Body of pancreas (tissue), 4 donors: Measurements from ENCODE around the gene ARID1B. TPM values are rescaled to one million over a fixed set of nuclear protein-coding genes. Genes with fewer than 3 reads are reported as not detected.

Experiments
- ATAC-seq: fragments of 150-250 bp; one replicate; pipeline ENCODE4 v1.9.1; 2016
- DNase-seq, 4 donors: peaks; one replicate each; pipeline ENCODE4 v3.0.0-alpha.2; 2019
- H3K27ac ChIP-seq, 4 donors: fragments of 200-600 bp; sonication (generic); 1 replicate in 3 of 4; 2 replicates in 1 of 4; pipeline versions ENCODE4 v1.5.1 to v1.6.1; 2016 to 2019; ENCODE audit warnings: mild to moderate bottlenecking in 1 of 4, mixed read lengths in 1 of 4, moderate library complexity in 1 of 4
- H3K27me3 ChIP-seq, 2 donors: fragments of 200-600 bp; sonication (generic); one replicate each; pipeline ENCODE4 v1.6.0; 2016; ENCODE audit warnings: mild to moderate bottlenecking in 1 of 2
- H3K36me3 ChIP-seq, 2 donors: fragments of 200-600 bp; sonication (generic); replicated peaks in 1 of 2; 2 replicates each; pipeline ENCODE4 v1.5.1; 2016; ENCODE audit warnings: low read depth in 2 of 2; ENCODE audit not compliant: insufficient read depth in 1 of 2
- H3K4me1 ChIP-seq: fragments of 200-600 bp; sonication (generic); one replicate; pipeline ENCODE4 v1.6.0; 2016
- H3K4me3 ChIP-seq, 2 donors: fragments of 200-600 bp; sonication (generic); 1 replicate in 1 of 2; 2 replicates in 1 of 2; pipeline ENCODE4 v1.5.1; 2016 to 2019
- H3K9me3 ChIP-seq, 3 donors: fragments of 200-600 bp; sonication (generic); 1 replicate in 2 of 3; 2 replicates in 1 of 3; pipeline ENCODE4 v1.5.1; 2016
- POLR2A ChIP-seq, 3 donors: fragments of 450-650 bp; IDR thresholded peaks; one replicate each; pipeline ENCODE4 v1.6.1; 2016; ENCODE audit warnings: antibody characterized with exemption in 3 of 3, mild to moderate bottlenecking in 2 of 3
- WGBS, 2 donors: methylation state at CpG; one replicate each; pipeline ENCODE4 v1.1.5; 2017; 5-methylcytosine and 5-hydroxymethylcytosine counted together
- intact Hi-C: fragments of 100-400 bp; cut with DNase I; formaldehyde crosslinking; loops from one replicate; pipeline ENCODE4 v1.15.1; 2023
- total RNA-seq, 2 donors: library from RNA; depleted of rRNA; stranded (reverse); fragments of >200 nt; gene quantifications; one replicate each; pipeline ENCODE4 v1.1.0, GENCODE V29; 2016
- TF ChIP-seq, protein P1 (sequence below), 7 experiments: fragments of 450-650 bp in 4 of 7; fragments of 200-600 bp in 3 of 7; sonication (generic) in 3 of 7; IDR thresholded peaks; one replicate each; pipeline ENCODE4 v1.5.1; 2016 to 2019; ENCODE audit warnings: antibody characterized with exemption in 7 of 7

The ARID1B gene
- total RNA-seq, 2 donors from 2014 or later, result 71.5 to 85.1 TPM

DNA sequence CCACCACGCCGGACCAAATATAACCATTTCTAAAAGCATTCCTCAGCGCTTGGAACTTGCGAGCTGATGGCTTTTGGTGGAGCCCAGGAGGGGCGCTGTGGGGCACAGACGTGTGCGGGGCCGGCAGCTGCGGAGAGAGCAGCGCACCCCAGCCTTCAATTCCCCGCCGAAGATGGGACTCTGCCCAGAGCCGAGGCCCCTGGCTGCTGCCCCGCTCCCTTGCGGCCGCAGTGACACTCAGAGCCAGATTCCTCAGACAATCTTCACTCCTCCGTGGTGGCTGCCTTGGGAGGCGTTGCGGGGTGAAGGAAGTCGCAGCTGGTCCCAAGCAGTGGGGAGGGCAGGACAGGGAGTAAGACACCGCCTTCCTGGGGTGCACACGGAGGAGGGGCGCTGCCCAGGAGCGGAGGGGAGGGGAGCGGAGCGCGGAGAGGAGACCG is 458.4 kb downstream of the ARID1B start:
- no peaks in the 10 kb centered on the region for H3K27me3 ChIP-seq
- DNase-seq, result peak; percentile 62 to 75 (median 71)
- H3K27ac ChIP-seq, result peak overlapping the region in 1 of 4 donors; percentile 33
- ATAC-seq, result peak; percentile 81
- H3K4me3 ChIP-seq, result peak overlapping the region; percentile 12 to 16
- H3K36me3 ChIP-seq, result no peaks in the 10 kb centered on the region
- H3K9me3 ChIP-seq, result no peaks in the 10 kb centered on the region
- peaks cover 35% of the 10 kb centered on the region for H3K4me1 ChIP-seq
- WGBS, 2 donors, result 1 to 2% methylated on average over 16 to 25 of the region's 28 CpGs
- TF ChIP-seq, protein P1, sequence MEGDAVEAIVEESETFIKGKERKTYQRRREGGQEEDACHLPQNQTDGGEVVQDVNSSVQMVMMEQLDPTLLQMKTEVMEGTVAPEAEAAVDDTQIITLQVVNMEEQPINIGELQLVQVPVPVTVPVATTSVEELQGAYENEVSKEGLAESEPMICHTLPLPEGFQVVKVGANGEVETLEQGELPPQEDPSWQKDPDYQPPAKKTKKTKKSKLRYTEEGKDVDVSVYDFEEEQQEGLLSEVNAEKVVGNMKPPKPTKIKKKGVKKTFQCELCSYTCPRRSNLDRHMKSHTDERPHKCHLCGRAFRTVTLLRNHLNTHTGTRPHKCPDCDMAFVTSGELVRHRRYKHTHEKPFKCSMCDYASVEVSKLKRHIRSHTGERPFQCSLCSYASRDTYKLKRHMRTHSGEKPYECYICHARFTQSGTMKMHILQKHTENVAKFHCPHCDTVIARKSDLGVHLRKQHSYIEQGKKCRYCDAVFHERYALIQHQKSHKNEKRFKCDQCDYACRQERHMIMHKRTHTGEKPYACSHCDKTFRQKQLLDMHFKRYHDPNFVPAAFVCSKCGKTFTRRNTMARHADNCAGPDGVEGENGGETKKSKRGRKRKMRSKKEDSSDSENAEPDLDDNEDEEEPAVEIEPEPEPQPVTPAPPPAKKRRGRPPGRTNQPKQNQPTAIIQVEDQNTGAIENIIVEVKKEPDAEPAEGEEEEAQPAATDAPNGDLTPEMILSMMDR (IDR thresholded peaks at IDR 0.05), result peak; percentile 33 to 74 (median 64)
- TF ChIP-seq POLR2A (IDR thresholded peaks at IDR 0.05), result peak in 2 of 3 donors; percentile 39 to 43
- intact Hi-C loops, result no loop called here

DNA sequence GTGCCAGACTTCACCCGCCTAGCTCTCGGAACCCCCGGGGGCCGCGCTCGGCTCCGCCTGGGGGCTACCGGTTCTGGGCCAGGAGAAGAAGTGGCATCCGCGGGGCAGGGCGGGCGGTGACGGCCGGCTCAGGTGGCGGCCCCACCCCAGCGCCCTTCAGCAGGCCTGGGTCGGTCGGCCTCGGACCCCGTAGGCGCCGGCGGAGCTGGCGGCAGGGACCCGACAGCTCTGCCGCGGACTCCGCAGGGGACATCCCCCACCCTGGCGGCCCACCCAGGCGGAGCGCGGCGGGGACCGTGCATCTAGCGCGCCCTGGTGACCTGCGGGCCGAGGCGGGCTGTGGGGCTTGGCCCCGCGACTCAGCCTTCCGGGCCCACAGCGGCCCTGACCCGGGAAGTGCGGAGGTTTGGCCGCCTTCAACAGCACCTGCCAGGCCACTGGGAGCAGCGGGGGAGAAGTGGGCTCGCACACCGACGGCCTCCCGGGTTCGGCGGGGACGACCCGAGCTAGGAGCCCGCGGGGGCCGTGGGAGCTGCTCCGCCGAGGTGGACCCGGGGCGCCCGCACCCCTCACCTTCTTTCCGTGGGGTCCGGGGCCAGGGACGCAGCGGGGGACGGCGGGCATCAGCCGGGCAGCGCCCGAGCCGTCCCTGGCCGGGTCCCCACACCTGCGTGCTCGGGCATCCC is 459.0 kb downstream of the ARID1B start:
- Histone ChIP-seq H3K27ac (peak overlapping the region in 1 of 4 donors; percentile 33), H3K36me3 (no peaks in the 10 kb centered on the region), H3K27me3 (no peaks in the 10 kb centered on the region), H3K9me3 (no peaks in the 10 kb centered on the region), H3K4me1 (peaks cover 40% of the 10 kb centered on the region), H3K4me3 (peak overlapping the region; percentile 12 to 16)
- 14 to 20% methylated on average over 4 to 45 of the region's 76 CpGs for WGBS, 2 donors
- intact Hi-C loops, result no loop called here
- DNase-seq (no peak), ATAC-seq (peak; percentile 31)
- TF ChIP-seq, protein P1 (IDR thresholded peaks at IDR 0.05), result no peak
- no peak for TF ChIP-seq POLR2A (IDR thresholded peaks at IDR 0.05)

DNA sequence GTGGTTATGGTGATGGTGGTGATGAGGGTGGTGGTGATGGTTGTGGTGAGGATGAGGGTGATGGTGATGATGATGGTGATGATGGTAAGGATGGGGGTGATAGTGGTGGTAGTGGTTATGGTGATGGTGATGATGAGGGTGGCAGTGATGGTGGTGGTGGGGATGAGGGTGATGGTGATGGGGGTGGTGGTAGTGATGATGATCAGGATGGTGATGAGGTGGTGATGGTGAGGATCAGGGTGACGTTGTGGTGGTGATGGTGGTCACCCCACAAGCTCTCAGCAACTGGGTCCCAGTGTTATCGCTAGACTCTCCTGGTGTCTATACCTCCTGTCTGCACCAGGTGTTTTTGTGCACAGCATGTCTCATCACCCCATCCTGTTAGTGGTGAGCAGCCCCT is 461.2 kb downstream of the ARID1B start:
- no peaks in the 10 kb centered on the region for H3K9me3 ChIP-seq
- no peak for TF ChIP-seq POLR2A (IDR thresholded peaks at IDR 0.05)
- TF ChIP-seq, protein P1 (IDR thresholded peaks at IDR 0.05), result no peak
- no peak overlapping the region for H3K27ac ChIP-seq
- intact Hi-C loops, result no loop called here
- peaks cover 48% of the 10 kb centered on the region for H3K4me1 ChIP-seq
- ATAC-seq (no peak), DNase-seq (no peak)
- H3K4me3 ChIP-seq, result no peak overlapping the region
- no peaks in the 10 kb centered on the region for H3K36me3 ChIP-seq
- no peaks in the 10 kb centered on the region for H3K27me3 ChIP-seq
- whole genome bisulfite sequencing, 2 donors, result 85 to 97% methylated on average over 2 of the region's 2 CpGs

DNA sequence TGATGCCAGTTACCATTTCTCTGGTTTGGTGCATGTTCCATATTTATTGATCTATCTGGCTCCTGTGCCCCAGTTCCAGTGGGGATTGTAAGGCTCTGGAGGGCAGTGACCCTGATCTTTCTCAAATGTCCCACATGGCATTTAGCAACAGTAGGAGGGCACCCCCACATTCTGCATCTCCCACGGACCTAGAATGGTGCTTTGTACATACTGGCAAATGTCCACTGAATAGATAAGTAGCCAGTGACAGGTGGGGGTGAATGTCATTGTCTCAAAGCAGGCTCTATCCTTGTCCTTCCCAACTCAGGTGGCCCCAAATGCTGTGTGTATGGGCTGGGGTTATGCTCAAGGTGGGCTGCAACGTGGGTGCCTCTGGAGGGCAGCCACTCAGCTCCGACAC is 462.0 kb downstream of the ARID1B start:
- Histone ChIP-seq H3K36me3 (no peaks in the 10 kb centered on the region), H3K4me3 (no peak overlapping the region), H3K27ac (peak overlapping the region in 3 of 4 donors; percentile 78 to 84 (median 81)), H3K9me3 (no peaks in the 10 kb centered on the region), H3K4me1 (peaks cover 48% of the 10 kb centered on the region), H3K27me3 (no peaks in the 10 kb centered on the region)
- ATAC-seq (no peak), DNase-seq (no peak)
- no peak for TF ChIP-seq POLR2A (IDR thresholded peaks at IDR 0.05)
- TF ChIP-seq, protein P1 (IDR thresholded peaks at IDR 0.05), result no peak
- intact Hi-C loops, result no loop called here
- 40 to 43% methylated on average over 3 of the region's 3 CpGs for WGBS, 2 donors

DNA sequence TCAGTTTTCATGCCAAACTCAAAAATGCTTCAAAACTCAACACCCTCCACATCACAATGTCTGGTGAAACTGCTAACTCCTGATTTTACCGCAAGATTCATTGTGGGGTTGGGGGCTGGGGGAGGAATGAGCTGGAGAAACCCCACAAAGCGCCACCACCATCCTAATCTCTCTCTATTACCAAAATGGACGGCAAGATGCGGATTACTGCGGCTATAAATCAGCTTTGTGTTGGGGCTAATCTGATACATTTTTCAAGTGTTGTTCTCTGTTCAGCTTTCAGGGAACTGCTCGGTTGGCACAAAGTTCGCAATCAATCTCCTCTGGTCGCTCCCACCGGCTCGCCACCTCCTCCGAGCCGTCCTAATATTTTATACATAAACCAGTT is 462.5 kb downstream of the ARID1B start:
- TF ChIP-seq, protein P1 (IDR thresholded peaks at IDR 0.05), result no peak
- TF ChIP-seq POLR2A (IDR thresholded peaks at IDR 0.05), result no peak
- ATAC-seq, result no peak
- DNase-seq, result no peak
- Histone ChIP-seq H3K27me3 (no peaks in the 10 kb centered on the region), H3K9me3 (no peaks in the 10 kb centered on the region), H3K4me1 (peaks cover 48% of the 10 kb centered on the region), H3K36me3 (no peaks in the 10 kb centered on the region), H3K4me3 (no peak overlapping the region), H3K27ac (peak overlapping the region in 3 of 4 donors; percentile 78 to 84 (median 81))
- intact Hi-C loops, result no loop called here
- WGBS, 2 donors, result 57 to 66% methylated on average over 12 of the region's 12 CpGs
